OCI-LY7 (cell line): ENCODE results near the gene KRTAP16-1. TPM values are rescaled to one million over a fixed set of nuclear protein-coding genes. Genes with fewer than 3 reads are reported as not detected.
"Not testable (repeated sequence)": the region's sequence is repeated elsewhere in the genome, so short reads cannot be mapped to it uniquely, and the experiment has no call there.

ENCODE experiments used
- BruUV-seq: library from RNA; stranded (reverse); fragments of 400-500 nt; replicated peaks from 2 replicates; lab custom pipeline; 2021; lab: Mats Ljungman, UMichigan
- CTCF ChIA-PET: fragments of 300-600 bp; sonication (Branson Sonifier 250); formaldehyde crosslinking; loops from one replicate; lab custom pipeline; 2022; ENCODE audit warnings: antibody characterized with exemption; ENCODE audit not compliant: unreplicated experiment; lab: Charles Lee
- POLR2A ChIA-PET: fragments of 300-600 bp; sonication (Branson Sonifier 250); formaldehyde crosslinking; loops from one replicate; lab custom pipeline; 2022; ENCODE audit warnings: antibody characterized with exemption; lab: Charles Lee
- DNase-seq: peaks from one replicate; pipeline ENCODE4 v3.0.0-alpha.2; 2015; ENCODE audit warnings: low spot score
- H2AFZ ChIP-seq: fragments of 200-600 bp; sonication (generic), shearing (Covaris generic); 2 replicates; pipeline ENCODE4 v1.6.1; 2014; ENCODE audit warnings: mild to moderate bottlenecking, antibody characterized with exemption, low read length, moderate library complexity
- H3K27ac ChIP-seq: fragments of 200-600 bp; sonication (generic); 2 replicates; pipeline ENCODE4 v1.5.1; 2014; ENCODE audit warnings: mixed run types, low read depth, mild to moderate bottlenecking, moderate library complexity, low read length, inconsistent platforms; ENCODE audit not compliant: poor library complexity, severe bottlenecking
- H3K36me3 ChIP-seq: fragments of 200-600 bp; sonication (generic); 2 replicates; pipeline ENCODE4 v1.6.1; 2014; ENCODE audit warnings: mild to moderate bottlenecking, antibody characterized with exemption, low read length, moderate library complexity, mixed read lengths; ENCODE audit not compliant: insufficient read depth
- H3K4me1 ChIP-seq: fragments of 200-600 bp; sonication (generic); 2 replicates; pipeline ENCODE4 v1.5.1; 2014; ENCODE audit warnings: mild to moderate bottlenecking, low read length; ENCODE audit not compliant: insufficient read depth, poor library complexity, severe bottlenecking
- H3K4me2 ChIP-seq: fragments of 200-600 bp; sonication (generic); 2 replicates; pipeline ENCODE4 v1.6.1; 2014; ENCODE audit warnings: mild to moderate bottlenecking, low read length
- H3K4me3 ChIP-seq: fragments of 200-600 bp; sonication (generic); 2 replicates; pipeline ENCODE4 v1.5.1; 2014; ENCODE audit warnings: mild to moderate bottlenecking, low read depth, low read length; ENCODE audit not compliant: poor library complexity, severe bottlenecking
- H3K79me2 ChIP-seq: fragments of 200-600 bp; sonication (generic); 2 replicates; pipeline ENCODE4 v1.6.1; 2016; ENCODE audit warnings: low read depth, mild to moderate bottlenecking, low read length, moderate library complexity, mixed read lengths; ENCODE audit not compliant: insufficient read depth
- H3K9me2 ChIP-seq: fragments of 200-600 bp; sonication (generic); 2 replicates; pipeline ENCODE4 v1.6.1; 2016; ENCODE audit warnings: mild to moderate bottlenecking, low read length, mixed read lengths; ENCODE audit not compliant: insufficient read depth
- H3K9me3 ChIP-seq: fragments of 200-600 bp; sonication (generic); 2 replicates; pipeline ENCODE4 v1.6.1; 2014; ENCODE audit warnings: mild to moderate bottlenecking, mixed run types, low read length, mixed read lengths
- H4K20me1 ChIP-seq: fragments of 200-600 bp; sonication (generic); 2 replicates; pipeline ENCODE4 v1.6.1; 2014; ENCODE audit warnings: mild to moderate bottlenecking, antibody characterized with exemption, low read length, moderate library complexity, mixed read lengths; ENCODE audit not compliant: insufficient read depth
- CTCF ChIP-seq: fragments of 200-600 bp; sonication (generic); conservative IDR thresholded peaks from 2 replicates; pipeline ENCODE4 v1.5.1; 2014; ENCODE audit warnings: mild to moderate bottlenecking, antibody characterized with exemption, low read length, moderate library complexity, mixed read lengths
- EZH2phosphoT487 ChIP-seq: fragments of 200-600 bp; sonication (generic); IDR thresholded peaks from 2 replicates; pipeline ENCODE4 v1.6.1; 2018; ENCODE audit warnings: low read depth, borderline replicate concordance, mild to moderate bottlenecking, mixed run types, antibody characterized with exemption, low read length, moderate library complexity, mixed read lengths
- intact Hi-C: fragments of 100-400 bp; cut with micrococcal nuclease; formaldehyde crosslinking; loops from one replicate; pipeline ENCODE4 v1.10.0; 2022; ENCODE audit not compliant: unreplicated experiment
- total RNA-seq, 2 experiments: library from RNA; depleted of rRNA in 1 of 2; stranded (reverse); fragments of >200 nt in 1 of 2; shearing (Covaris generic) in 1 of 2; gene quantifications; 2 replicates each; pipeline ENCODE4 v1.2.3, GENCODE V29; 2014 to 2022

Gene KRTAP16-1
- total RNA-seq, 2 experiments from 2014 or later, result not detected

- DNase-seq, result no peak
- H3K4me3 ChIP-seq, result no peak overlapping the region
- intact Hi-C loops, result no loop called here
- no peak overlapping the region for H3K4me2 ChIP-seq
- no peaks in the 10 kb centered on the region for H3K36me3 ChIP-seq
- H3K79me2 ChIP-seq, result no peaks in the 10 kb centered on the region
- H4K20me1 ChIP-seq, result no peaks in the 10 kb centered on the region
- H3K9me3 ChIP-seq, result no peaks in the 10 kb centered on the region
- H3K9me2 ChIP-seq, result no peaks in the 10 kb centered on the region
- CTCF ChIA-PET, result no interaction called here
- no peaks in the 10 kb centered on the region for H3K4me1 ChIP-seq
- no TSS peak for BruUV-seq
- TF ChIP-seq CTCF (no peak), EZH2phosphoT487 (no peak)
- POLR2A ChIA-PET, result interaction anchor here (0.6 kb wide), 1 partner anchor 75 kb away, joined by 3 read pairs; no protein-coding TSS in a partner anchor
- no peak overlapping the region for H2AFZ ChIP-seq
- no peak overlapping the region for H3K27ac ChIP-seq
These were observed 25.1 kb downstream of the KRTAP16-1 start for GRCh38 chr17:41284043-41284442.

- no peaks in the 10 kb centered on the region for H3K4me1 ChIP-seq
- no peak overlapping the region for H3K4me2 ChIP-seq
- ChIA-PET POLR2A (no interaction called here), CTCF (no interaction called here)
- no TSS peak for BruUV-seq
- no peak overlapping the region for H3K27ac ChIP-seq
- TF ChIP-seq CTCF (no peak), EZH2phosphoT487 (no peak)
- H3K36me3 ChIP-seq, result no peaks in the 10 kb centered on the region
- no peak for DNase-seq
- no peak overlapping the region for H2AFZ ChIP-seq
- no peaks in the 10 kb centered on the region for H3K9me3 ChIP-seq
- H3K9me2 ChIP-seq, result no peaks in the 10 kb centered on the region
- H3K79me2 ChIP-seq, result no peaks in the 10 kb centered on the region
- intact Hi-C loops, result no loop called here
- H3K4me3 ChIP-seq, result no peak overlapping the region
- no peaks in the 10 kb centered on the region for H4K20me1 ChIP-seq
These were observed 30.7 kb downstream of the KRTAP16-1 start for GRCh38 chr17:41278176-41278955.

GRCh38 chr17:41275648-41276190 is 33.4 kb downstream of the KRTAP16-1 start, which contains the start of gene KRTAP9-7:
TSS of gene KRTAP9-7 (plus strand) at chr17:41275698. CDS start at chr17:41275698, 0 bp downstream.
- H3K4me2 ChIP-seq, H3K36me3 ChIP-seq, H2AFZ ChIP-seq, H4K20me1 ChIP-seq, H3K27ac ChIP-seq, H3K79me2 ChIP-seq, POLR2A ChIA-PET, intact Hi-C loops, H3K4me1 ChIP-seq, H3K9me3 ChIP-seq, CTCF ChIA-PET, BruUV-seq, DNase-seq, H3K4me3 ChIP-seq, H3K9me2 ChIP-seq: not testable (repeated sequence)
